ENCODE measurements around the gene SPRYD3. TPM values are rescaled to one million over a fixed set of nuclear protein-coding genes. Genes with fewer than 3 reads are reported as not detected.

Gene SPRYD3
- total RNA-seq, 1 experiment from 2014 or later = 12.9 TPM

- CTCF ChIA-PET = no interaction called here
- peaks cover 24% of the 10 kb centered on the region for H3K27me3 Mint-ChIP-seq (ENCODE audit: unreplicated experiment)
- H3K4me3 Mint-ChIP-seq (ENCODE audit: low read depth, unreplicated experiment) = no peak overlapping the region
- H3K4me1 Mint-ChIP-seq (ENCODE audit: low read depth, unreplicated experiment) = no peaks in the 10 kb centered on the region
- H3K36me3 Mint-ChIP-seq (ENCODE audit: insufficient read depth, unreplicated experiment) = no peaks in the 10 kb centered on the region
- no peak for DNase-seq
- no peaks in the 10 kb centered on the region for H3K9me3 Mint-ChIP-seq (ENCODE audit: low read depth, unreplicated experiment)
- no TSS peak for BruUV-seq (replicated peaks)
- TF ChIP-seq, protein P1, sequence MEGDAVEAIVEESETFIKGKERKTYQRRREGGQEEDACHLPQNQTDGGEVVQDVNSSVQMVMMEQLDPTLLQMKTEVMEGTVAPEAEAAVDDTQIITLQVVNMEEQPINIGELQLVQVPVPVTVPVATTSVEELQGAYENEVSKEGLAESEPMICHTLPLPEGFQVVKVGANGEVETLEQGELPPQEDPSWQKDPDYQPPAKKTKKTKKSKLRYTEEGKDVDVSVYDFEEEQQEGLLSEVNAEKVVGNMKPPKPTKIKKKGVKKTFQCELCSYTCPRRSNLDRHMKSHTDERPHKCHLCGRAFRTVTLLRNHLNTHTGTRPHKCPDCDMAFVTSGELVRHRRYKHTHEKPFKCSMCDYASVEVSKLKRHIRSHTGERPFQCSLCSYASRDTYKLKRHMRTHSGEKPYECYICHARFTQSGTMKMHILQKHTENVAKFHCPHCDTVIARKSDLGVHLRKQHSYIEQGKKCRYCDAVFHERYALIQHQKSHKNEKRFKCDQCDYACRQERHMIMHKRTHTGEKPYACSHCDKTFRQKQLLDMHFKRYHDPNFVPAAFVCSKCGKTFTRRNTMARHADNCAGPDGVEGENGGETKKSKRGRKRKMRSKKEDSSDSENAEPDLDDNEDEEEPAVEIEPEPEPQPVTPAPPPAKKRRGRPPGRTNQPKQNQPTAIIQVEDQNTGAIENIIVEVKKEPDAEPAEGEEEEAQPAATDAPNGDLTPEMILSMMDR (IDR thresholded peaks at IDR 0.05; ENCODE audit: unreplicated experiment) = no peak
- H3K27ac Mint-ChIP-seq (ENCODE audit: unreplicated experiment) = no peak overlapping the region
- intact Hi-C loops (cut with micrococcal nuclease; ENCODE audit: unreplicated experiment) = no loop called here
Measured at GRCh38 chr12:53086361-53086760, 7.2 kb upstream of the SPRYD3 start.

DNA sequence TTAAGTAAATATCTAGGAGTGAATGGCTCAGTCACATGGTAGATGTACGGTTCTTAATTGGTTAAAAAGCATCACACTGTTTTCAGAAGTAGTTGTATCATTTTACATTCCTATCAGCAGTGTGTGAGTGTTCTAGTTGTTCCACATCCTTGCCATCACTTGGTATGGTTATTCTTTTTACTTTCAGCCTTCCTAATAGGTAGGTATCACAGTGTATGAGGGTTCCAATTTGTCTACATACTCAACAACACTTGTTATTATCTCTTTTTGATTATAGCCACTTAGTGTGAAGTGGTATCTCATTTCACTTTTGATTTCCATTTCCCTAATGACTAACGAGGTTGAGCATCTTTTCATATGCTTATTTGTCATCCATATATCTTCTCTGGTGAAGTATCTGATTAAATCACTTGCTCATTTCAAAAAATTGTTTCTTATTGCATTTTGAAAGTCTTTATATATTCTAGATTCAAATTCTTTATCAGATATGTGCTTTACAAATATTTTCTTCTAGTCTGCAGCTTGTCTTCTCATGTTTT, 3.5 kb upstream of the SPRYD3 start:
- Mint-ChIP-seq H3K36me3 (ENCODE audit: insufficient read depth, unreplicated experiment) (peaks cover 18% of the 10 kb centered on the region), H3K9me3 (ENCODE audit: low read depth, unreplicated experiment) (no peaks in the 10 kb centered on the region)
- no TSS peak for BruUV-seq (replicated peaks)

DNA sequence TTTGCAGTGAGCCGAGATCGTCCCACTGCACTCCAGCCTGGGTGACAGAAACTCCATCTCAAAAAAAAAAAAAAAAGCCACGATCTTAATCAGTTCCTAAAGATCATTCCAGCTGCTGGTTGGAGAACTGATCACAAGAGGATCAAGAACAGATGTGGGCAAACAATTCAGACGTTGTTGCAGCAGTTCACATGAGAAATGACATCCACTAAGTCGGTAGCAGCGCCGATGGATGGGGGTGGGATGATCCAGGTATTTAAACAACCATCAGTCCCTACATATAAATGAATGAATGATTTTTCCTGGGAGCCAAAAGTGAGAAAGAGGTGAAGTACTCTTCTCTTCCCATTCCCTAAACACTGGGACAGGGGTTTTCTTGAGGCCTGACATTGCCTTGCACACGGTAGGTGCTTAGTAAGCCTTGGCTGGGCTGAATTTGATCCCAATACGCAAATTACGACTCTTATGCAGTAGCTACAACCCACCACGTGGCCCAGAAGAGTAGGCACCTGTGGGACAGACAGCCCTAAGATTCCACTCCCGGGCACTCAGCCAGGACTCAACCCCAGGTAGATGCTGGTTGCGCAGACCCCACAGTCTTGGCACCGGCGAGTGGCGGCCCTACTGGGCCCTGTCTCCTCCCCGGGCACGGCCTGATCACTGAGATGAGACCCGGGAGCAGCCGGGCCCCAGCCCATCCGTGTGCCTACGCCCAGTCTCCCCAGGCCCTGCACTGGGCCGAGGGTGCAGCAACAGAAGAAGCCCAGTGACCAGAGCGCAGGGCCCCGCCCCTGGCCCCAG, 565 bp downstream of the SPRYD3 start:
- Mint-ChIP-seq H3K27me3 (ENCODE audit: unreplicated experiment) (no peaks in the 10 kb centered on the region), H3K4me1 (ENCODE audit: low read depth, unreplicated experiment) (no peaks in the 10 kb centered on the region), H3K9me3 (ENCODE audit: low read depth, unreplicated experiment) (no peaks in the 10 kb centered on the region), H3K27ac (ENCODE audit: unreplicated experiment) (peak overlapping the region; percentile 89), H3K36me3 (ENCODE audit: insufficient read depth, unreplicated experiment) (peaks cover 27% of the 10 kb centered on the region), H3K4me3 (ENCODE audit: low read depth, unreplicated experiment) (peak overlapping the region; percentile 91)
- TSS peak; percentile 59 for BruUV-seq (replicated peaks)
- DNase-seq = no peak
- intact Hi-C loops (cut with micrococcal nuclease; ENCODE audit: unreplicated experiment) = no loop called here
- CTCF ChIA-PET = interaction anchor here (0.6 to 2.5 kb wide), 13 partner anchors 12 to 413 kb away, joined by 3 to 17 read pairs (median 4); partner anchors contain the start of gene IGFBP6
- TF ChIP-seq, protein P1 (IDR thresholded peaks at IDR 0.05; ENCODE audit: unreplicated experiment) = no peak

More for the DNA sequence above, 3.5 kb upstream of the SPRYD3 start:
- CTCF ChIA-PET = no interaction called here
- peaks cover 14% of the 10 kb centered on the region for H3K27me3 Mint-ChIP-seq (ENCODE audit: unreplicated experiment)
- no peaks in the 10 kb centered on the region for H3K4me1 Mint-ChIP-seq (ENCODE audit: low read depth, unreplicated experiment)
- no peak overlapping the region for H3K27ac Mint-ChIP-seq (ENCODE audit: unreplicated experiment)
- DNase-seq = no peak
- intact Hi-C loops (cut with micrococcal nuclease; ENCODE audit: unreplicated experiment) = no loop called here
- H3K4me3 Mint-ChIP-seq (ENCODE audit: low read depth, unreplicated experiment) = no peak overlapping the region
- TF ChIP-seq, protein P1 (IDR thresholded peaks at IDR 0.05; ENCODE audit: unreplicated experiment) = no peak

DNA sequence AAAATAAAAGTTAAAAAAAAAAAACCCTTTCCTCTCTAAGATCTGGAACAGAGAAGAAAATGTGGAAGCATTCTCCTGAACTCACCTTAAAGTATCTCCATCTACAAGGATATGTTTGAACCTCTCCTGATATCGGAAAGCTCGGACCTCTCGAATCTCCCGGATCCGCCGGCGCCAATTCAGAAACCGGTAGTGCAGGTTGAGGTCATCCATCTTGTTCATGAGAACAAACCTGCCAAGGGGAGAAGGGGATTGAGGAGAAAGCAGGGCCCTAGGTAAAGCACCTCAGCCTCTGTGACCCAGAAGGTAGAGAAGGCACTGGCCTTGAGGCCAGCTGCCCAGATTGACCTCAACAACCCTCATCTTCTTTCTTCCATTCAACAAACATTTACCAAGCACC, 2.2 kb downstream of the SPRYD3 start:
- Mint-ChIP-seq H3K27me3 (ENCODE audit: unreplicated experiment) (no peaks in the 10 kb centered on the region), H3K36me3 (ENCODE audit: insufficient read depth, unreplicated experiment) (peaks cover 27% of the 10 kb centered on the region), H3K27ac (ENCODE audit: unreplicated experiment) (no peak overlapping the region), H3K9me3 (ENCODE audit: low read depth, unreplicated experiment) (no peaks in the 10 kb centered on the region), H3K4me3 (ENCODE audit: low read depth, unreplicated experiment) (no peak overlapping the region), H3K4me1 (ENCODE audit: low read depth, unreplicated experiment) (no peaks in the 10 kb centered on the region)
- intact Hi-C loops (cut with micrococcal nuclease; ENCODE audit: unreplicated experiment) = no loop called here
- CTCF ChIA-PET = interaction anchor here (2.5 kb wide), 1 partner anchor 21 kb away, joined by 17 read pairs; the partner anchor contains the start of gene IGFBP6
- no peak for DNase-seq
- TF ChIP-seq, protein P1 (IDR thresholded peaks at IDR 0.05; ENCODE audit: unreplicated experiment) = no peak
- BruUV-seq (replicated peaks) = no TSS peak

All from Calu3 (cell line).